Kidney (tissue), 22 donors: ENCODE data around the gene HRH1. TPM values are rescaled to one million over a fixed set of nuclear protein-coding genes. Genes with fewer than 3 reads are reported as not detected.
A peak's percentile ranks its signal among the peaks of the same experiment; 100 is the strongest.
"Not testable (repeated sequence)": the region's sequence is repeated elsewhere in the genome, so short reads cannot be mapped to it uniquely, and the experiment has no call there.

Experiments
- DNase-seq, 5 donors: peaks; one replicate each; pipeline ENCODE4 v3.0.0-alpha.2; 2013 to 2020
- FAIRE-seq: peaks from 2 replicates; lab custom pipeline; 2012; peaks lifted over from hg19 to GRCh38; lab: Jason Lieb, UNC
- H3K27ac ChIP-seq, 2 donors: one replicate each; pipeline ENCODE4 v1.7.0; 2013; ENCODE audit warnings: low read depth in 2 of 2, low read length in 2 of 2, inconsistent platforms in 1 of 2
- H3K27me3 ChIP-seq: one replicate; pipeline ENCODE4 v1.7.1; 2013; ENCODE audit warnings: low read length, inconsistent platforms; ENCODE audit not compliant: control insufficient read depth, insufficient read depth
- H3K36me3 ChIP-seq, 3 donors: one replicate each; pipeline versions ENCODE4 v1.7.0 to v1.7.1; 2013; ENCODE audit warnings: low read length in 3 of 3, control low read depth in 1 of 3, inconsistent platforms in 1 of 3; ENCODE audit not compliant: insufficient read depth in 3 of 3, control insufficient read depth in 2 of 3
- H3K4me1 ChIP-seq, 3 donors: one replicate each; pipeline versions ENCODE4 v1.7.0 to v1.7.1; 2013; ENCODE audit warnings: low read length in 3 of 3, inconsistent platforms in 1 of 3, low read depth in 1 of 3; ENCODE audit not compliant: control insufficient read depth in 2 of 3, insufficient read depth in 2 of 3
- H3K4me3 ChIP-seq, 3 donors: one replicate each; pipeline versions ENCODE4 v1.7.0 to v1.8.1; 2013; ENCODE audit warnings: low read length in 3 of 3, control low read depth in 1 of 3, inconsistent platforms in 1 of 3
- H3K9ac ChIP-seq, 3 donors: one replicate each; pipeline versions ENCODE4 v1.7.0 to v1.7.1; 2013; ENCODE audit warnings: low read length in 3 of 3, control low read depth in 1 of 3, inconsistent platforms in 1 of 3
- H3K9me3 ChIP-seq, 3 donors: one replicate each; pipeline versions ENCODE4 v1.7.0 to v1.7.1; 2013; ENCODE audit warnings: low read length in 3 of 3, control low read depth in 1 of 3, inconsistent platforms in 1 of 3; ENCODE audit not compliant: control insufficient read depth in 2 of 3, insufficient read depth in 1 of 3
- intact Hi-C: fragments of 100-400 bp; cut with DNase I; formaldehyde crosslinking; loops from one replicate; pipeline ENCODE4 v1.11.1; 2022
- long read RNA-seq, 10 donors: library from polyadenylated mRNA in 1 of 10; unstranded in 1 of 10; transcript quantifications; one replicate each; pipeline ENCODE4 v2.0.0 and lab custom pipeline, GENCODE V29; 2021 to 2026
- polyA plus RNA-seq: library from polyadenylated mRNA; stranded (reverse); fragments of 350-450 nt; fragmentation: Illumina TruSeq; extraction: RNeasy Lipid Tissue Mini Kit (QIAGEN cat#74804); gene quantifications from one replicate; pipeline ENCODE4 v1.2.3, GENCODE V29; 2014; ENCODE audit warnings: low read depth, low replicate concordance; ENCODE audit not compliant: insufficient read depth
- total RNA-seq: library from RNA; stranded (reverse); fragmentation: NEBNext Ultra II Directional; extraction: Animal tissue kit (Norgen Biotek cat#: 25700); gene quantifications from one replicate; pipeline ENCODE4 v1.2.1, GENCODE V29; 2021
- TF ChIP-seq, protein P1 (sequence below): IDR thresholded peaks from 3 replicates; pipeline ENCODE4 v1.5.1; 2012; ENCODE audit warnings: mild to moderate bottlenecking, moderate library complexity, borderline replicate concordance; ENCODE audit not compliant: insufficient read depth; ENCODE audit errors: extremely low read depth
- donor health status: control.
- donor health status: control.
- donor health status: control.
- donor health status: control.
- donor health status: control.
- donor health status: DM: yes; HTN: yes; CAD: no.
- donor health status: Normal renal cell carcinoma (clear cell type).

Gene HRH1, protein sequence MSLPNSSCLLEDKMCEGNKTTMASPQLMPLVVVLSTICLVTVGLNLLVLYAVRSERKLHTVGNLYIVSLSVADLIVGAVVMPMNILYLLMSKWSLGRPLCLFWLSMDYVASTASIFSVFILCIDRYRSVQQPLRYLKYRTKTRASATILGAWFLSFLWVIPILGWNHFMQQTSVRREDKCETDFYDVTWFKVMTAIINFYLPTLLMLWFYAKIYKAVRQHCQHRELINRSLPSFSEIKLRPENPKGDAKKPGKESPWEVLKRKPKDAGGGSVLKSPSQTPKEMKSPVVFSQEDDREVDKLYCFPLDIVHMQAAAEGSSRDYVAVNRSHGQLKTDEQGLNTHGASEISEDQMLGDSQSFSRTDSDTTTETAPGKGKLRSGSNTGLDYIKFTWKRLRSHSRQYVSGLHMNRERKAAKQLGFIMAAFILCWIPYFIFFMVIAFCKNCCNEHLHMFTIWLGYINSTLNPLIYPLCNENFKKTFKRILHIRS
- total RNA-seq (32.3 TPM), polyA plus RNA-seq (1.9 TPM)
- long read RNA-seq, donor 1: 0 reads
- long read RNA-seq, donor 2, full-length matches to known transcripts: 1 of 1 reads
- long read RNA-seq, donor 2, partial matches to known transcripts: 0 of 1 reads
- long read RNA-seq, donor 2, other reads (novel, unspliced or antisense): 0 of 1 reads
- long read RNA-seq, donor 3: 0 reads
- long read RNA-seq, donor 4: 0 reads
- long read RNA-seq, donor 5: 0 reads
- long read RNA-seq, donor 6: 0 reads
- long read RNA-seq, donor 7, full-length matches to known transcripts: 28 of 45 reads
- long read RNA-seq, donor 7, partial matches to known transcripts: 0 of 45 reads
- long read RNA-seq, donor 7, other reads (novel, unspliced or antisense): 17 of 45 reads
- long read RNA-seq, donor 8: 0 reads
- long read RNA-seq, donor 9: 0 reads
- long read RNA-seq, donor 10: 0 reads

DNA sequence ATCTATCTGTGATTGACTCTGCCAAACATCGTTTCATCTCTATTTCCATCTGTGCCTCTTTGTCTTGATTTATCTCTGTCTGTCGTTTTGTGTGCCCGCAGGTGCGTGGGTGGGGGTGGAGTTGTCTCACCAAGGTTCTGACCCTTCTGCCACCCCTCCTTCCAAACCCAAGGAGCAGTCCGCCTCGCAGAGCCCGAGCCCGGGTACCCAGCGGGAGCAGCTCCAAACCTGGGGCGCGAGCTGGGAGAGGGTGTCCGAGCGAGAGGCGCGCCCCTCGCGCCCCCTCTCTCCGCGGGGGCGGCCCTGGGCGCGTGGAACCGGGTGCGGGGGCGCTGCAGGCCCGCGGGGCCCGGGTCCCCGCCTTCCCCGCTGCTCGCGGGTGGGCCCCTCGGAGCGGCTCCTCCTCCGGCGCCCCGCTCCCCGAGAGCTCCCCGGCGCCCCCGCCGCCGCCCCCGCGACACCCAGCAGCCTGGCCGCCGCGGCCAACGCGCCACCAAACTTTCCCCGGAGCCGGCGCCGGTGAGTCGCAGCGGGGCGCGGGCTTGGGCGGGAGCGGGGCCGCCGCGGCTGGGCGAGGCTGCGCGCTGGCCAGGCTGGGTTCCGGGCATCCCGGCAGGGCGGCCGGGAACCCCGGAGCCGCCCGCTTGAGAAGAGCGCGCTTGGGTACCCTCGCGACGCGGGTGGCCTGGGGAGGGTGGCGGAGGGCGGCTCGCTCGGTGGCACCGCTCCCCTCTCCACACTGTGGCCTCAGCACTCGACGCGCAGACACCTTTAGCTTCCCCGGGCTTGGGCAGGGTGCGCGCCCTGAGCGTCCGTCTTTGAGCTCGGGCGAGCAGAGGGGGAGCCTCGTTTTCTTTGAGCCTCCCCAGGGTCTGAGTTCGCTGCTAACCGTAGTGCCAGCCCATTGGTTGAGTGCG is at the start of gene HRH1:
HRH1 (plus strand) TSS at position 458 of the 917 bp plus-strand sequence. CDS start 104,545 bp downstream, outside the sequence.
- Histone ChIP-seq H3K27me3 (peaks cover 2% of the 10 kb centered on the region), H3K27ac (no peak within 1 kb of the TSS)
- no peak for FAIRE-seq

DNA sequence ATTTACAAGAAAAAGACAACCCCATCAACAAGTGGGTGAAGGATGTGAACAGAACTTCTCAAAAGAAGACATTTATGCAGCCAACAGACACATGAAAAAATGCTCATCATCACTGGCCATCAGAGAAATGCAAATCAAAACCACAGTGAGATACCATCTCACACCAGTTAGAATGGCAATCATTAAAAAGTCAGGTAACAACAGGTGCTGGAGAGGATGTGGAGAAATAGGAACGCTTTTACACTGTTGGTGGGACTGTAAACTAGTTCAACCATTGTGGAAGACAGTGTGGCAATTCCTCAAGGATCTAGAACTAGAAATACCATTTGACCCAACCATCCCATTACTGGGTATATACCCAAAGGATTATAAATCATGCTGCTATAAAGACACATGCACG is 41.0 kb upstream of the HRH1 start:
- intact Hi-C loops: not testable (repeated sequence)

More for the DNA sequence above, at the start of gene HRH1:
- H3K36me3 ChIP-seq: no peaks in the 10 kb centered on the region
- DNase-seq: peak in 4 of 5 donors; percentile 26 to 60 (median 46)
- peaks cover 0 to 9% (median 0%) of the 10 kb centered on the region in 3 donors for H3K4me1 ChIP-seq
- no peak within 1 kb of the TSS for H3K9ac ChIP-seq
- TF ChIP-seq, protein P1, sequence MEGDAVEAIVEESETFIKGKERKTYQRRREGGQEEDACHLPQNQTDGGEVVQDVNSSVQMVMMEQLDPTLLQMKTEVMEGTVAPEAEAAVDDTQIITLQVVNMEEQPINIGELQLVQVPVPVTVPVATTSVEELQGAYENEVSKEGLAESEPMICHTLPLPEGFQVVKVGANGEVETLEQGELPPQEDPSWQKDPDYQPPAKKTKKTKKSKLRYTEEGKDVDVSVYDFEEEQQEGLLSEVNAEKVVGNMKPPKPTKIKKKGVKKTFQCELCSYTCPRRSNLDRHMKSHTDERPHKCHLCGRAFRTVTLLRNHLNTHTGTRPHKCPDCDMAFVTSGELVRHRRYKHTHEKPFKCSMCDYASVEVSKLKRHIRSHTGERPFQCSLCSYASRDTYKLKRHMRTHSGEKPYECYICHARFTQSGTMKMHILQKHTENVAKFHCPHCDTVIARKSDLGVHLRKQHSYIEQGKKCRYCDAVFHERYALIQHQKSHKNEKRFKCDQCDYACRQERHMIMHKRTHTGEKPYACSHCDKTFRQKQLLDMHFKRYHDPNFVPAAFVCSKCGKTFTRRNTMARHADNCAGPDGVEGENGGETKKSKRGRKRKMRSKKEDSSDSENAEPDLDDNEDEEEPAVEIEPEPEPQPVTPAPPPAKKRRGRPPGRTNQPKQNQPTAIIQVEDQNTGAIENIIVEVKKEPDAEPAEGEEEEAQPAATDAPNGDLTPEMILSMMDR: no peak
- intact Hi-C loops: no loop called here
- H3K4me3 ChIP-seq: peak within 1 kb of the TSS in 2 of 3 donors; percentile 52 to 64
- H3K9me3 ChIP-seq: no peaks in the 10 kb centered on the region

DNA sequence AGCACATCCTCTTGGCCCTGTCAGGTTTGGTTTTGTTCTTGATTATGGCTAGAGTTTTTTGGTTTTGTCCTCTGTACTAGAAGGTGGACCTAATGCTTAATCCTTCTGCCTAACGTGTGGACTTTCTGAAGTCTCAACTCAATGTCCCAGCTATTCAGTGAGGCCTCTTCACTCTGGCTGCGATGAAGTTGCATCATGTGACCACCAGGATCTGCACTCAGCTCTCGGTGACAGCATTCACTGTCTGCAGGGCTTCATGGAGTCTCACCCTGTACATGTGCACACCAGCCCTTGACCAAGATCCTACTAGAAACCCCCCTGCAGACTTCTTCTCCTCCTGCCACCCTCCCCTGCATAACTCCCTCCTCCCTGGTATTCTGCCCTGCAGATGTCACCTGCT is 38.7 kb upstream of the HRH1 start:
- H3K9ac ChIP-seq: no peak overlapping the region
- H3K36me3 ChIP-seq: no peaks in the 10 kb centered on the region
- H3K9me3 ChIP-seq: peaks cover 0 to 2% (median 0%) of the 10 kb centered on the region in 3 donors
- TF ChIP-seq, protein P1: no peak
- H3K4me3 ChIP-seq: no peak overlapping the region
- no peak overlapping the region for H3K27ac ChIP-seq
- intact Hi-C loops: no loop called here
- H3K4me1 ChIP-seq: no peaks in the 10 kb centered on the region
- FAIRE-seq: no peak
- no peaks in the 10 kb centered on the region for H3K27me3 ChIP-seq
- no peak for DNase-seq

More for the DNA sequence above, 41.0 kb upstream of the HRH1 start:
- not testable (repeated sequence) for H3K4me3 ChIP-seq, H3K27ac ChIP-seq, DNase-seq, H3K27me3 ChIP-seq, H3K4me1 ChIP-seq, H3K36me3 ChIP-seq, H3K9me3 ChIP-seq, FAIRE-seq, H3K9ac ChIP-seq
